ENCODE data around the gene UGT2B15. TPM values are rescaled to one million over a fixed set of nuclear protein-coding genes. Genes with fewer than 3 reads are reported as not detected.

The UGT2B15 gene
- total and polyA plus RNA-seq, 10 of the 15 experiments (the other 5 are each of a cell fraction or from before 2014, with no cell fraction given), result not detected

GRCh38 chr4:68714400-68714799 lies 43.9 kb upstream of the UGT2B15 start:
- H2AFZ ChIP-seq (ENCODE audit: control insufficient read depth, low read depth, low read length), result no peak overlapping the region
- H3K9ac ChIP-seq (ENCODE audit: control insufficient read depth, insufficient read depth, low read length), result no peak overlapping the region
- no peaks in the 10 kb centered on the region for H3K36me3 ChIP-seq (ENCODE audit: control insufficient read depth in 2 of 2, insufficient read depth in 2 of 2, low read length in 1 of 2)
- CTCF ChIA-PET, result no interaction called here
- RAD21 ChIA-PET (ENCODE audit: unreplicated experiment), result no interaction called here
- intact Hi-C loops (cut with micrococcal nuclease; ENCODE audit: unreplicated experiment) (loop anchor here (5.0 kb wide), 1 partner anchor 57 kb away; no protein-coding TSS in a partner anchor), in situ Hi-C loops (cut with MboI) (no loop called here)
- WGBS (ENCODE audit: insufficient coverage, insufficient replicate concordance, low lambda C conversion rate, missing lambda C conversion rate), result 65% methylated on average over 2 of the region's 2 CpGs
- POLR2A ChIA-PET, result no interaction called here
- DNase-seq (ENCODE audit: low read depth, low spot score) (no peak), FAIRE-seq (no peak), ATAC-seq (no peak)
- H3K79me2 ChIP-seq (ENCODE audit: control insufficient read depth, insufficient read depth, low read length), result no peaks in the 10 kb centered on the region
- H3K4me1 ChIP-seq (ENCODE audit: control insufficient read depth, insufficient read depth, low read length), result no peaks in the 10 kb centered on the region
- H3K4me2 ChIP-seq (ENCODE audit: control insufficient read depth, insufficient read depth), result no peak overlapping the region
- SMC1A ChIA-PET (ENCODE audit: uncharacterized antibody, unreplicated experiment), result no interaction called here
- H3K4me3 ChIP-seq, result no peak overlapping the region
- no peaks in the 10 kb centered on the region for H4K20me1 ChIP-seq (ENCODE audit: control insufficient read depth, insufficient read depth)
- H3K27me3 ChIP-seq (replicated peaks in 1 of 2; ENCODE audit: control insufficient read depth in 2 of 2, insufficient read depth in 2 of 2, low read length in 1 of 2), result no peaks in the 10 kb centered on the region
- no peaks in the 10 kb centered on the region for H3K9me3 ChIP-seq (replicated peaks; ENCODE audit: control insufficient read depth, insufficient read depth, low read length)
- no TSS peak for BruUV-seq (replicated peaks)
- H3K27ac ChIP-seq (ENCODE audit: control insufficient read depth, insufficient read depth), result no peak overlapping the region
- TF ChIP-seq HSF1 (IDR thresholded peaks at IDR 0.05; ENCODE audit: low read depth, low read length) (no peak), ZBTB40 (IDR thresholded peaks at IDR 0.05; ENCODE audit: borderline replicate concordance) (no peak), RB1 (IDR thresholded peaks at IDR 0.05; ENCODE audit: borderline replicate concordance) (no peak), CEBPB (IDR thresholded peaks at IDR 0.05; ENCODE audit: borderline replicate concordance in 1 of 2, low read depth in 2 of 2, low read length in 2 of 2) (no peak), CHD2 (IDR thresholded peaks at IDR 0.05; ENCODE audit: borderline replicate concordance, low read depth, low read length) (no peak), ZBED1 (IDR thresholded peaks at IDR 0.05; ENCODE audit: borderline replicate concordance) (no peak), EP300 (IDR thresholded peaks at IDR 0.05; ENCODE audit: borderline replicate concordance in 1 of 2, control insufficient read depth in 1 of 2, low read depth in 2 of 2, low read length in 2 of 2) (no peak), IKZF1 (conservative IDR thresholded peaks at IDR 0.05) (no peak), ZNF622 (IDR thresholded peaks at IDR 0.05) (no peak), IKZF2 (IDR thresholded peaks at IDR 0.05) (no peak), STAT3 (IDR thresholded peaks at IDR 0.05; ENCODE audit: low read depth, low read length) (no peak), PAX5 (IDR thresholded peaks at IDR 0.05; ENCODE audit: borderline replicate concordance, low read depth, low read length) (no peak), ZSCAN29 (IDR thresholded peaks at IDR 0.05) (no peak), USF1 (IDR thresholded peaks at IDR 0.05; ENCODE audit: borderline replicate concordance, extremely low read length, insufficient read depth, low read depth, low read length) (no peak), TCF7 (IDR thresholded peaks at IDR 0.05; ENCODE audit: borderline replicate concordance) (no peak), BHLHE40 (IDR thresholded peaks at IDR 0.05; ENCODE audit: borderline replicate concordance in 1 of 2, low read depth in 2 of 2, low read length in 1 of 2) (no peak), SRF (IDR thresholded peaks at IDR 0.05; ENCODE audit: low read depth in 2 of 2, low read length in 2 of 2) (no peak)
